ENCODE data around the gene WWOX. TPM values are rescaled to one million over a fixed set of nuclear protein-coding genes. Genes with fewer than 3 reads are reported as not detected.

Gene WWOX
- total RNA-seq, 1 donor from 2014 or later = 28.2 TPM

DNA sequence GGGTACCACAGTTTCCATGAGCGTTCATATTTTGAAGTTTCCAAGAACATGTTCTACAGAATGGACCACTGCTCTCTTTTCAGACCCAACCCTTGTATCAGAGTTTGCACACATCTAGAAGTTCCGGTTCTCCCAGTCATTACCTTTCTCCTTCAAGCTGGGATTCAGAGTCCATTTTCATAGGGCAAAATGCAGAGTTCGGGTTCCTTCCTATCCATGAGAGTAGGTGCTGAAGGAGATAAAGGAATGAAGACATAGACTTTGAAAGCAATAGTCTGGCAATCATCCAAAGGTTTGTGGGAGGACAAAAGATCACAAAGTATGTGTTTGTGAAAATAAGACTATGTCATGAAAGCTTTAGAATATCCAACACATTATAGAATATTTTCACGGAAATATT, 801.5 kb downstream of the WWOX start:
- Mint-ChIP-seq H3K27ac (no peak overlapping the region), H3K27me3 (no peaks in the 10 kb centered on the region), H3K9me3 (no peaks in the 10 kb centered on the region), H3K36me3 (no peaks in the 10 kb centered on the region), H3K4me1 (ENCODE audit: unreplicated experiment) (peaks cover 3% of the 10 kb centered on the region), H3K4me3 (no peak overlapping the region)
- TF ChIP-seq, protein P1, sequence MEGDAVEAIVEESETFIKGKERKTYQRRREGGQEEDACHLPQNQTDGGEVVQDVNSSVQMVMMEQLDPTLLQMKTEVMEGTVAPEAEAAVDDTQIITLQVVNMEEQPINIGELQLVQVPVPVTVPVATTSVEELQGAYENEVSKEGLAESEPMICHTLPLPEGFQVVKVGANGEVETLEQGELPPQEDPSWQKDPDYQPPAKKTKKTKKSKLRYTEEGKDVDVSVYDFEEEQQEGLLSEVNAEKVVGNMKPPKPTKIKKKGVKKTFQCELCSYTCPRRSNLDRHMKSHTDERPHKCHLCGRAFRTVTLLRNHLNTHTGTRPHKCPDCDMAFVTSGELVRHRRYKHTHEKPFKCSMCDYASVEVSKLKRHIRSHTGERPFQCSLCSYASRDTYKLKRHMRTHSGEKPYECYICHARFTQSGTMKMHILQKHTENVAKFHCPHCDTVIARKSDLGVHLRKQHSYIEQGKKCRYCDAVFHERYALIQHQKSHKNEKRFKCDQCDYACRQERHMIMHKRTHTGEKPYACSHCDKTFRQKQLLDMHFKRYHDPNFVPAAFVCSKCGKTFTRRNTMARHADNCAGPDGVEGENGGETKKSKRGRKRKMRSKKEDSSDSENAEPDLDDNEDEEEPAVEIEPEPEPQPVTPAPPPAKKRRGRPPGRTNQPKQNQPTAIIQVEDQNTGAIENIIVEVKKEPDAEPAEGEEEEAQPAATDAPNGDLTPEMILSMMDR (conservative IDR thresholded peaks at IDR 0.05) = no peak
- no peak for DNase-seq (ENCODE audit: extremely low spot score, unreplicated experiment)

DNA sequence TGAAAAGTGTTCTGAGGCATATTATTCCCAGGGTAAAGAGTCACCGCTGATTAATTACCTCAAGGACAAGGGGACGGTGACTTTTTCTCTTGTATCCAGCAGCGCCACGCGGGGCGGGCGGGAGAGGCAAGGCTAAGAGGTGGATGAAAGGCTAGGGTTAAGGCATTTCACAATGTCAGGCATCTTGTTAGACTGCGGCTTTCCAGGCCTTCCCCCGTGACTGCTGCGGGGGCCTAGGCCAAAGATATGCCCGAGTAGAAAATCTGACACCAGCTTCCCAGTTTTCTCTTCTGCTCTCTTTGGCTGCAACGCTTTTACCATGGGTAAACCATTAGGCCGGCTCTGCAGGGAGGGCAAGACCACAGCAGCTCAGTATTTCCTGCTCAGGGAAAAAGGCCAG, 802.9 kb downstream of the WWOX start:
- TF ChIP-seq, protein P1 (conservative IDR thresholded peaks at IDR 0.05) = no peak
- peaks cover 5% of the 10 kb centered on the region for H3K9me3 Mint-ChIP-seq
- no peak overlapping the region for H3K4me3 Mint-ChIP-seq
- H3K27me3 Mint-ChIP-seq = no peaks in the 10 kb centered on the region
- no peak overlapping the region for H3K27ac Mint-ChIP-seq
- peaks cover 3% of the 10 kb centered on the region for H3K4me1 Mint-ChIP-seq (ENCODE audit: unreplicated experiment)
- H3K36me3 Mint-ChIP-seq = no peaks in the 10 kb centered on the region
- no peak for DNase-seq (ENCODE audit: extremely low spot score, unreplicated experiment)

DNA sequence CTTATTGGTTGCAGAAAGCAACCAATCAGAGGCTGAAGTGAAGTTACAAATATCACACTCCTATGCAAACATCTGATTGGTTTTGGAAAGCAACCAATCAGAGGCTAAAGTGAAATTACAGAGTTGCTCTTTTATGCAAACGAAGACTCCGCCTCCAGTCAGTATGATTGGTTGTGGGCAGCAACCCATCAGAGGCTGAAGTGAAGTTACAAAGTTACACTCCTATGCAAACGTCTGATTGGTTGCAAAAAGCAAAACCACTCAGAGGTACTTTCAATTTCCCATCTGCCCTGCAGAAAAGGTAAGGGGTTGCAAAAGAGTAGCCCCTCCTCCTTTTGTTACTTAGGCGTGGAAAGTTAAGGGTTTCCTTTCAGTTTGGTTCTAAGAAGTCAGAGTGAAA, 803.8 kb downstream of the WWOX start:
- H3K27me3 Mint-ChIP-seq = no peaks in the 10 kb centered on the region
- H3K27ac Mint-ChIP-seq = no peak overlapping the region
- H3K36me3 Mint-ChIP-seq = no peaks in the 10 kb centered on the region
- TF ChIP-seq, protein P1 (conservative IDR thresholded peaks at IDR 0.05) = no peak
- no peak for DNase-seq (ENCODE audit: extremely low spot score, unreplicated experiment)
- H3K9me3 Mint-ChIP-seq = peaks cover 5% of the 10 kb centered on the region
- H3K4me1 Mint-ChIP-seq (ENCODE audit: unreplicated experiment) = peaks cover 3% of the 10 kb centered on the region
- no peak overlapping the region for H3K4me3 Mint-ChIP-seq

DNA sequence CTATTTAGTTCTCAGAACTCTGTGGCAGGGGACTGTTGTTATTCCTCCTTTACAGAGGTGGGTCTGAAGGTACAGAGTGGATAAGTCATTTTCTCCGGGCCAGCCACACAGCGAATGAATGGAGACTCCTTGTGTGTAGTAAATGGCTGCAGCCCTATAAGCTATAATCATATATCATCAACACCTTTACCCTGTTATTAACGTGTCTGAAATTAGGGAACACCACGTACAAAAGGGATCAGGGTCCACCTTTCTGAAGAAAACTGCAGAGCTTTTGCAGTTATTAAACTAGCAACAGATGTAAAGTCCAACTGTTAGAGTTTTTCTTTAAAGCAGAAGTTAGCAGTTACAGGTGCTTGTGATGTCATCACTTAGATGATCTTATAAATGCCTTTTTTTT, 804.4 kb downstream of the WWOX start:
- H3K27ac Mint-ChIP-seq = no peak overlapping the region
- DNase-seq (ENCODE audit: extremely low spot score, unreplicated experiment) = no peak
- H3K27me3 Mint-ChIP-seq = no peaks in the 10 kb centered on the region
- H3K9me3 Mint-ChIP-seq = peaks cover 5% of the 10 kb centered on the region
- TF ChIP-seq, protein P1 (conservative IDR thresholded peaks at IDR 0.05) = no peak
- no peaks in the 10 kb centered on the region for H3K36me3 Mint-ChIP-seq
- no peak overlapping the region for H3K4me3 Mint-ChIP-seq
- H3K4me1 Mint-ChIP-seq (ENCODE audit: unreplicated experiment) = peaks cover 3% of the 10 kb centered on the region

DNA sequence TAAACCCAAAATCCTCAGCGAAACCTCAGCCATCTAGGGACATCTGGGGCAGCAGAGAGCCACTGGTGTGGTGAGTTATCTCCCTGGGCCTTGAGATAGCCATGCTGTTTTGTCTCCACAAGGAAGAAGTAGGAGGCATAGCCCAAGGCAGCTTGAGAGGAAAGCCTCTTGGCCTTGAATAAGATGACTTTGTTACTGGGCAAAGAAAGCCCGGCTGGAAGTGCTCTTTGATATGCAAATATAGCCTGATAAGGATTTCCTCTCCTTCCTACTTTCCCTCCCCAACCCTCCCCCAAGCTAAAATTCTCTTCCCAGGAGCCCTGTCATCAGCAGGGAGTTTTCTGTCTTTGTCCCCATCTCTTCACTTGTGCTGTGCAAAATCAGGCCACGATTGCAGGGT, 806.7 kb downstream of the WWOX start:
- no peak overlapping the region for H3K27ac Mint-ChIP-seq
- no peak overlapping the region for H3K4me3 Mint-ChIP-seq
- H3K9me3 Mint-ChIP-seq = peaks cover 5% of the 10 kb centered on the region
- no peak for DNase-seq (ENCODE audit: extremely low spot score, unreplicated experiment)
- TF ChIP-seq, protein P1 (conservative IDR thresholded peaks at IDR 0.05) = no peak
- H3K27me3 Mint-ChIP-seq = no peaks in the 10 kb centered on the region
- peaks cover 3% of the 10 kb centered on the region for H3K4me1 Mint-ChIP-seq (ENCODE audit: unreplicated experiment)
- no peaks in the 10 kb centered on the region for H3K36me3 Mint-ChIP-seq

DNA sequence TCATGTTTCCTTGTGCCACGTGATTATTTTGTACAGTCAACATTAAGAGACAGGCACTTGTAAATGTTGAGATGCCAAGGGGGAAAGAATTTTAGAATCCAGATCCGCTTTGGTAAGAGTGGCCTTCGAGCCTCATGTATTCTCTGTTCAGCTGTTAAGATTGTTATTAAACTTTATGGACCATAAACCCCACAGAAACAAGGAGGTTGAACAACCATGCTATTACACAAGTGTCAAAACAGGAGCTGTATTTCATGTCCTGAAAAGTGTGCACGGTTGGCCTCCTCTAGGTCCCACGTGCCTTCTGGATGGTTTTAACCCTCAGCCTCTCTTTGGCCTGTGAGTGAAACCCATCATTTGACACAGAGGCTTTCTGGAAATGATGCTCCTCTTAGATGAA, 809.8 kb downstream of the WWOX start:
- H3K27ac Mint-ChIP-seq = no peak overlapping the region
- H3K4me3 Mint-ChIP-seq = no peak overlapping the region
- no peaks in the 10 kb centered on the region for H3K36me3 Mint-ChIP-seq
- H3K9me3 Mint-ChIP-seq = peaks cover 5% of the 10 kb centered on the region
- DNase-seq (ENCODE audit: extremely low spot score, unreplicated experiment) = no peak
- H3K27me3 Mint-ChIP-seq = no peaks in the 10 kb centered on the region
- H3K4me1 Mint-ChIP-seq (ENCODE audit: unreplicated experiment) = no peaks in the 10 kb centered on the region
- TF ChIP-seq, protein P1 (conservative IDR thresholded peaks at IDR 0.05) = no peak
